Bronchial epithelial cell (primary cell): ENCODE results near the gene MYRIP. TPM values are rescaled to one million over a fixed set of nuclear protein-coding genes. Genes with fewer than 3 reads are reported as not detected.
A peak's percentile ranks its signal among the peaks of the same experiment; 100 is the strongest.

Experiments used
- DNase-seq: peaks from one replicate; pipeline ENCODE4 v3.0.0-alpha.2; 2010; ENCODE audit warnings: low read depth
- FAIRE-seq: peaks from 2 replicates; lab custom pipeline; 2011; peaks lifted over from hg19 to GRCh38; lab: Jason Lieb, UNC
- H3K27me3 ChIP-seq: 2 replicates; pipeline ENCODE4 v1.5.1; 2011; ENCODE audit warnings: low read length; ENCODE audit not compliant: control insufficient read depth, insufficient read depth
- H3K36me3 ChIP-seq: 2 replicates; pipeline ENCODE4 v1.5.1; 2011; ENCODE audit warnings: low read length; ENCODE audit not compliant: control insufficient read depth, insufficient read depth
- H3K4me3 ChIP-seq: 2 replicates; pipeline ENCODE4 v1.5.1; 2011; ENCODE audit warnings: mild to moderate bottlenecking, low read depth, low read length, control low read depth
- total RNA-seq: library from RNA; depleted of rRNA; stranded (reverse); fragments of >200 nt; gene quantifications from 2 replicates; pipeline ENCODE4 v1.2.1, GENCODE V29; 2014
- TF ChIP-seq, protein P1 (sequence below): IDR thresholded peaks from 2 replicates; pipeline ENCODE4 v1.5.1; 2011; ENCODE audit warnings: mild to moderate bottlenecking, moderate library complexity, low read length, control low read depth, inconsistent platforms; ENCODE audit not compliant: insufficient read depth, severe bottlenecking

The MYRIP gene
- total RNA-seq, 1 donor from 2014 or later: not detected

- DNase-seq (no peak), FAIRE-seq (no peak)
- Histone ChIP-seq H3K27me3 (no peaks in the 10 kb centered on the region), H3K36me3 (no peaks in the 10 kb centered on the region), H3K4me3 (no peak overlapping the region)
- TF ChIP-seq, protein P1, sequence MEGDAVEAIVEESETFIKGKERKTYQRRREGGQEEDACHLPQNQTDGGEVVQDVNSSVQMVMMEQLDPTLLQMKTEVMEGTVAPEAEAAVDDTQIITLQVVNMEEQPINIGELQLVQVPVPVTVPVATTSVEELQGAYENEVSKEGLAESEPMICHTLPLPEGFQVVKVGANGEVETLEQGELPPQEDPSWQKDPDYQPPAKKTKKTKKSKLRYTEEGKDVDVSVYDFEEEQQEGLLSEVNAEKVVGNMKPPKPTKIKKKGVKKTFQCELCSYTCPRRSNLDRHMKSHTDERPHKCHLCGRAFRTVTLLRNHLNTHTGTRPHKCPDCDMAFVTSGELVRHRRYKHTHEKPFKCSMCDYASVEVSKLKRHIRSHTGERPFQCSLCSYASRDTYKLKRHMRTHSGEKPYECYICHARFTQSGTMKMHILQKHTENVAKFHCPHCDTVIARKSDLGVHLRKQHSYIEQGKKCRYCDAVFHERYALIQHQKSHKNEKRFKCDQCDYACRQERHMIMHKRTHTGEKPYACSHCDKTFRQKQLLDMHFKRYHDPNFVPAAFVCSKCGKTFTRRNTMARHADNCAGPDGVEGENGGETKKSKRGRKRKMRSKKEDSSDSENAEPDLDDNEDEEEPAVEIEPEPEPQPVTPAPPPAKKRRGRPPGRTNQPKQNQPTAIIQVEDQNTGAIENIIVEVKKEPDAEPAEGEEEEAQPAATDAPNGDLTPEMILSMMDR: no peak
Observed at GRCh38 chr3:40229386-40229785, 420.0 kb downstream of the MYRIP start.

DNA sequence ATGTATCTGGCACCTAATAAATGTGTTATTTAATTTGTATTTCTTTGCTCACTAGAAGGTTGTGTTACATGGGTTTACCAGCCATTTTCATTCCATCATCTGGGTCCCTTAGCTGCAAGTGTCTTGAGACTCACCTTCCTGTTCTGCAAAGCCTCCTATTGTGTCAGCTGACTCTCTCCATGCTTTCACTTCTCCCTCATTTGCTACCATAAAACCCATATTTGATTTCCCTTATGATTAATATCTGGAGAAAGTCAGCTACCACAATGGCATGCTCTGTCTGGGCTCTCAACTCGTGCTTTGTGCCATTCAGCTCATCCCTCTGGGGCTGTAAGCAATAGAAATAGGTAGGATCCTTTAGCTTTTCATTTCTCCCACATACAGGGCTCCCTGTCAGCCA is 420.6 kb downstream of the MYRIP start:
- Histone ChIP-seq H3K4me3 (no peak overlapping the region), H3K27me3 (no peaks in the 10 kb centered on the region), H3K36me3 (no peaks in the 10 kb centered on the region)
- FAIRE-seq (no peak), DNase-seq (no peak)
- TF ChIP-seq, protein P1: no peak

- FAIRE-seq: peak; percentile 40
- no peaks in the 10 kb centered on the region for H3K36me3 ChIP-seq
- H3K4me3 ChIP-seq: no peak overlapping the region
- TF ChIP-seq, protein P1: no peak
- no peaks in the 10 kb centered on the region for H3K27me3 ChIP-seq
- no peak for DNase-seq
Observed at GRCh38 chr3:40230382-40230781, 421.0 kb downstream of the MYRIP start.

GRCh38 chr3:40232626-40233025 is 423.2 kb downstream of the MYRIP start:
- no peak for FAIRE-seq
- TF ChIP-seq, protein P1: no peak
- no peaks in the 10 kb centered on the region for H3K27me3 ChIP-seq
- no peak for DNase-seq
- H3K4me3 ChIP-seq: no peak overlapping the region
- no peaks in the 10 kb centered on the region for H3K36me3 ChIP-seq

DNA sequence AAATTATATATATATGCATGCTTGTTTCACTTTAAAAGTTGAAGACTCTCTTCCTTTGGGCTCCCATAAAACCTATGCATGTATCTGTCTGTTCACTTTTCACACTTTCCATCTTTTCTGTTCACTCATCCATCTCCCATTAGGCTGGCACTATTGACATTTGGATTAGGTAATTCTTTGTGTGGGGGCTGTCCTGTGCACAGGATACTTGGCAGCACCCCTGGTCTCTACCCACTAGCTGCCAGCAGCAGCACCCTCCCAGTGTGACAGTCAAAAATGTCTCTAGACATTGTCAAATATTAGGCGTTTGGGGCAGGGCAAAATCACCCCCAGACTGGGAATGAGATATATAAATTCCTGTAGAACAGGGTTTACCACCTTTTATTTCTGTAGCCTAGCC is 427.8 kb downstream of the MYRIP start:
- FAIRE-seq: no peak
- no peak for DNase-seq
- no peaks in the 10 kb centered on the region for H3K27me3 ChIP-seq
- no peak overlapping the region for H3K4me3 ChIP-seq
- TF ChIP-seq, protein P1: no peak
- no peaks in the 10 kb centered on the region for H3K36me3 ChIP-seq

GRCh38 chr3:40237889-40238571 is 428.6 kb downstream of the MYRIP start:
- no peaks in the 10 kb centered on the region for H3K36me3 ChIP-seq
- H3K27me3 ChIP-seq: no peaks in the 10 kb centered on the region
- H3K4me3 ChIP-seq: no peak overlapping the region
- TF ChIP-seq, protein P1: no peak
- DNase-seq: no peak
- no peak for FAIRE-seq
